Type B pancreatic cell (in vitro differentiated cells): ENCODE results near the gene ZNF646. TPM values are rescaled to one million over a fixed set of nuclear protein-coding genes. Genes with fewer than 3 reads are reported as not detected.
A peak's percentile ranks its signal among the peaks of the same experiment; 100 is the strongest.

Source experiments
- DNase-seq: peaks from one replicate; pipeline ENCODE4 v3.0.0; 2021; ENCODE audit warnings: mixed read lengths; ENCODE audit not compliant: unreplicated experiment; ENCODE audit errors: extremely low spot score
- H3K27ac Mint-ChIP-seq: 2 replicates; pipeline ENCODE4 v1.8.0; 2021; ENCODE audit warnings: mild to moderate bottlenecking, mixed read lengths
- H3K27me3 Mint-ChIP-seq: 2 replicates; pipeline ENCODE4 v1.8.0; 2021; ENCODE audit warnings: mixed read lengths
- H3K36me3 Mint-ChIP-seq: 2 replicates; pipeline ENCODE4 v1.8.0; 2021; ENCODE audit warnings: mixed read lengths
- H3K4me1 Mint-ChIP-seq: one replicate; pipeline ENCODE4 v1.8.0; 2021; ENCODE audit warnings: mixed read lengths; ENCODE audit not compliant: unreplicated experiment
- H3K4me3 Mint-ChIP-seq: 2 replicates; pipeline ENCODE4 v1.8.0; 2021; ENCODE audit warnings: mild to moderate bottlenecking, mixed read lengths
- H3K9me3 Mint-ChIP-seq: 2 replicates; pipeline ENCODE4 v1.8.0; 2021; ENCODE audit warnings: mixed read lengths
- CTCF ChIP-seq: fragments of 200-600 bp; sonication (generic); conservative IDR thresholded peaks from 2 replicates; pipeline ENCODE4 v1.5.0; 2021; ENCODE audit warnings: antibody characterized with exemption, mild to moderate bottlenecking
- total RNA-seq: library from RNA; stranded (reverse); gene quantifications from 2 replicates; pipeline ENCODE4 v1.2.1, GENCODE V29; 2021; ENCODE audit warnings: low replicate concordance

The ZNF646 gene
- total RNA-seq, 1 donor from 2014 or later = 27.2 TPM

GRCh38 chr16:31112711-31113110 lies 38.5 kb downstream of the ZNF646 start:
- no peak overlapping the region for H3K4me3 Mint-ChIP-seq
- H3K27me3 Mint-ChIP-seq = no peaks in the 10 kb centered on the region

GRCh38 chr16:31113121-31114120 lies 39.2 kb downstream of the ZNF646 start:
- no peak for TF ChIP-seq CTCF
- DNase-seq = no peak
- peaks cover 2% of the 10 kb centered on the region for H3K4me1 Mint-ChIP-seq

More at GRCh38 chr16:31112711-31113110, 38.5 kb downstream of the ZNF646 start:
- H3K9me3 Mint-ChIP-seq = no peaks in the 10 kb centered on the region
- H3K27ac Mint-ChIP-seq = no peak overlapping the region
- no peak for TF ChIP-seq CTCF
- H3K4me1 Mint-ChIP-seq = peaks cover 5% of the 10 kb centered on the region
- no peak for DNase-seq
- H3K36me3 Mint-ChIP-seq = peaks cover 11% of the 10 kb centered on the region

GRCh38 chr16:31114468-31114867 lies 40.2 kb downstream of the ZNF646 start:
- no peak for DNase-seq
- Mint-ChIP-seq H3K27me3 (no peaks in the 10 kb centered on the region), H3K4me1 (peaks cover 8% of the 10 kb centered on the region), H3K36me3 (peaks cover 11% of the 10 kb centered on the region), H3K9me3 (no peaks in the 10 kb centered on the region), H3K4me3 (peak overlapping the region; percentile 45), H3K27ac (peak overlapping the region; percentile 83)
- no peak for TF ChIP-seq CTCF

More at GRCh38 chr16:31113121-31114120, 39.2 kb downstream of the ZNF646 start:
- Mint-ChIP-seq H3K27me3 (no peaks in the 10 kb centered on the region), H3K36me3 (peaks cover 11% of the 10 kb centered on the region), H3K4me3 (peak overlapping the region; percentile 58), H3K9me3 (no peaks in the 10 kb centered on the region), H3K27ac (peak overlapping the region; percentile 62)

GRCh38 chr16:31117384-31118222 lies 43.4 kb downstream of the ZNF646 start, which contains the start of gene KAT8:
KAT8 (plus strand) TSS chr16:31117664; CDS start chr16:31117682, 18 bp downstream.
- DNase-seq = peak; percentile 97
- peak within 1 kb of the TSS; percentile 95 for H3K27ac Mint-ChIP-seq
- H3K9me3 Mint-ChIP-seq = no peaks in the 10 kb centered on the region

More at GRCh38 chr16:31117384-31118222, 43.4 kb downstream of the ZNF646 start, which contains the start of gene KAT8:
- TF ChIP-seq CTCF = no peak
- Mint-ChIP-seq H3K27me3 (no peaks in the 10 kb centered on the region), H3K4me3 (peak within 1 kb of the TSS; percentile 88), H3K36me3 (peaks cover 17% of the 10 kb centered on the region), H3K4me1 (peaks cover 8% of the 10 kb centered on the region)
